SW480 (cell line): ENCODE data around the gene MEX3A.
A peak's percentile ranks its signal among the peaks of the same experiment; 100 is the strongest.
"Not testable (repeated sequence)": the region's sequence is repeated elsewhere in the genome, so short reads cannot be mapped to it uniquely, and the experiment has no call there.

Experiments used
- DNase-seq: peaks from one replicate; pipeline ENCODE4 v3.0.0-alpha.2; 2016; ENCODE audit warnings: low spot score

MEX3A gene

GRCh38 chr1:156054500-156055280, 27.6 kb downstream of the MEX3A start, which contains the start of gene LAMTOR2:
TSS of gene LAMTOR2 (plus strand) at chr1:156054782. CDS start at chr1:156054890, 108 bp downstream.
- peak; percentile 96 for DNase-seq

- peak; percentile 82 for DNase-seq
These were observed 28.3 kb downstream of the MEX3A start, which contains the start of gene UBQLN4 for GRCh38 chr1:156053768-156054499. TSS of gene UBQLN4 (minus strand) at chr1:156053798. CDS start at chr1:156053701, 97 bp downstream.

DNA sequence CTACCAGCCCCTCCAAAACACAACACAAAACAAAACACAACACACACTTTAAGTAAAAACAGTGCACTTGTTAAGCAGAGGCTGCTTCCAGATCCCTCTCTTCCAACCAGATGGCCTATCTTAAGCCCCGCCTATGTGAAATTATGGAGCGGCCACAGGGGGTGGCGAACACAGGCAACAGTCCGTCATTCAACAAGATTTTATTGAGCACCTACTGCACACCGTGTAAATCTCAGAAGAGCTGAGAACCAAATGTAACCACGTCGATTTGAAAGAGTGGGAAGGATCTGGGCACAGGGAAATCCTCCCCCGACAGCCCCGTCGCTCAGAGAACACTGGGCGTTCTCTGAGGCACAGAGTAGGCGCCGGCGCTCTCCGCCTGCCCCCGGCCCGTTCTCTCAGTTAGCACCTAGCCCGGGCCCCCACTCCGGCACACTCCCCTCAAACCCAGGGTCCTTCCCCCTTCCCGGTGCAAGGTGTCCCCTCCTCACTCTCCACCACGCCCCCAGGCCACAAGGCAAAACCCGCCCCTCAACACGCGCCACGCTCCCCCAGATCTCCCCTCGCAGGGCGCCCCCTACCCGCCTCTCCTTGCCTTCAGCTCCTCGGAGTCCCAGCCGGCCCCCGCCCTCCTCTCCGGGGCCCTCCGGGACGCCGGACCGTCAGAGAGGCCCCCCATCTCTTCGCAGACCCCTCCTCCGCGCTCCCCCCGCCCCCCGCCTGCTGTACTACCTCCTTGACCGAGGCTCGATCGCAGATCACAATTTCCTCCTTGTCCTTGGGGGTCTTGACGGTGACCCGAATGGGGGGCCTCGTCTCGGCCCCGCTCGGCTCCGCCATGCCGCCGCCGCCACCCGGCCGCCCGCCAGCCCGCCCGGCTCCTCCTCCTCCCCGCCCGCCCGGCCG, 29.1 kb downstream of the MEX3A start:
- DNase-seq: peak; percentile 59

DNA sequence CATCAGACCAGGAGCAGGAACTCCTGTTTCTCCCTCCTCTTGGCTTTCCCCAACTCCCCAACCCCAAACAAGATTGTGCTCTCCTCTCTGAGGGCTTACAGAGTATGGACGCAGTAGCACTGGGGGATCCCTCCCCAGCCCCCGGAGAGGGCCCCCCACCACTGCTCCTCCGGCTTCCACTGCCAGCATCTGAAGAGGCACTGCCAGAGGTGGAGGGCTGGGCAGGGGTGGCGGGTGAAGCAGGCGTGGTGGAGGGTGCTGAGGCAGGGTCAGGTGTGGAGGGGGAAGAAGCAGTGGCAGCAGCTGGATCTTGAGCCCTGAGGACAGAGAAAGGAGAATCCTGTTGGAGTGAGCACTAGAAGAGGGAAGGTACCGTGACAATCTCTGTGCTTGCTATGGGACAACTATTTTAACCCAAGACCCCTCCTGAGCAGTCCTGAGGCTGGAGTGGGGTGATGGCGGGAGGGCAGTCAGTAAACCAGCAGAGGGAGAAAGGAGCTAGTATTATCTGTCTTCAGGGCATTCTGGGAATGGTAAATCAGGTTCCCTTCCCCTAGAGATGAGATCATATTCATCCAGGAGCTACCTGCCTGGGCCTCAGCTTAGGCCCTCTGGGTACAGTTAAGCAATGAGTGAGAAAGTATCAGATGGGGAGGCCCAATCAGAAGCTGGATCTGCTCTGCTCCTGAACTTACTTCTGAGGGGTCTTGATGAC, 31.1 kb downstream of the MEX3A start:
- DNase-seq: no peak

- DNase-seq: no peak
These were observed 31.9 kb downstream of the MEX3A start for GRCh38 chr1:156050376-156050775.

DNA sequence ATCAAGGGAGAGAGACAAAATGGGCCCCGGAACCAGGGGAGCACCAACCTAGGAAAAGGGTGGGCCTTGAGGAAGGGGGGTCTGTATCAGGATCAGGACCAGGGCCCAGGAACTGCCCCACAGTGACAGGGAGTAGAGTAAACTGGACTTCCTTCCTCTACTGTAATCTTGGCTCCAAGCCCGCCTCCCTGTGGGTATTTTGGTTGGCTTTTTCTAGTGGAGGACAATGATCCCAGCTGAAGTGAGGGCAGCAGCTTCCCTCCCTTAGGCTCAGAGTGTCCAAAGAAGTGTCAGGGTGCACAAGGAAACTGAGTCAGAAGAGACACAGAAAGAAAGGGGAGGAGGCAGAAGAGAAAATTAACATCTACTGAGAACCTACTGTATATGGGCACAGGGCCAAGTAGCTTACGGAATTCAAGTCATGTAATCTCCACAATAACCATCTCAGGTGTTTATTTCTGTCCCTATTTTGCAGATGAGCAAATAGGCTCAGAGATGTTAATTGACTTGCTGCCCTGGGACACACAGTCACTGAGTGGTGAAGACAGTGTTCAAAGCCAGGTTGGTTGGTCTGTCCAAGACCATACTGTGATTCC, 33.5 kb downstream of the MEX3A start:
- no peak for DNase-seq

DNA sequence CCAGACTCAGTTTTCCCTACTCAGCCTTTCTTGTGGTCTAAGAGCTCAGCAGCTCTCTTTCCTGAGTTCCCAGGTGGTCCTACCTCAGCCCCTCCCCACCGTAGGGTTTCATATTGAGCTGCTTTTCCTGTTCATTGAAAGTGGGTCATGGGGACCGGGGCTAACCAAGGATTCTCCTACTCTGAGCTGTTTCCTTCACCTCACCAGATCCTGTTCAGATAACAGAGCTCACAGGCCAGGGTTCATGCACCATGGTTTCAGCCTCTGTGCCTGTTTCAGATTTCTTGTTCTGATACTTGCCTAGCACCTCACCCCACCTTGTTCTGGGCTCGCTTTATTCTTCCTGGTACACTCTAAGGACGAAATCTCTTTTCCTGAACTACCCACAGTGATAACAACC, 37.2 kb downstream of the MEX3A start:
- DNase-seq: no peak

DNA sequence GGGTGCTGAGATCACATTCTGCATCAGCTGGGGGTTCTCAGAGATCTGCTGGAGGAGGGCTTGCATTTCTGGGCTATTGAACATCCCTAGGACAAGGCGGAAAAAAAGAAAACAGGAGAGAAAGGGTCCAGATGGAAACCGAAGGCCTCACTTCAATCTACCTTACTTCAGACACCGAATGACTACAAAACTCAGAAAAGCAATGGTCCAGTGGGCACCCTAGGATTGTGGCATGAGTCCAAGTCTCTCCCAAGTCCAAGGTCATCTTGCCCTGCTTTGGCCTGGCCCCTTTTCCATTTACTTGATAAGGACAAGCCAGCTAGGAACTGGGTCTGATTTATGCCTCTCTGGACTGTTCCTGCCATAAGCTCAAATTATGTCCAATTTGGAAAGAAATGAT, 39.4 kb downstream of the MEX3A start:
- DNase-seq: no peak

- DNase-seq: not testable (repeated sequence)
These were observed 47.3 kb downstream of the MEX3A start for GRCh38 chr1:156034991-156035390.

- no peak for DNase-seq
These were observed 49.3 kb downstream of the MEX3A start for GRCh38 chr1:156033011-156033410.

- no peak for DNase-seq
These were observed 55.7 kb downstream of the MEX3A start for GRCh38 chr1:156026588-156026987.

GRCh38 chr1:156025876-156026275, 56.4 kb downstream of the MEX3A start:
- DNase-seq: no peak

- no peak for DNase-seq
These were observed 57.5 kb downstream of the MEX3A start for GRCh38 chr1:156024801-156025200.
